Activated B cell treated with CpG ODN at 0.5 μM for 24 hours (primary cell): ENCODE results near the gene OLFML2B. TPM values are rescaled to one million over a fixed set of nuclear protein-coding genes. Genes with fewer than 3 reads are reported as not detected.
A peak's percentile ranks its signal among the peaks of the same experiment; 100 is the strongest.

ENCODE experiments used
- ATAC-seq: fragments of 200-7000 bp; cut with Tn5 transposase; one replicate; pipeline ENCODE4 v1.10.0; 2021; ENCODE audit warnings: low read depth, mild to moderate bottlenecking, moderate library complexity
- CTCF ChIA-PET: fragments of 350-600 bp; sonication (Branson Sonifier 250); formaldehyde crosslinking; loops from one replicate; lab custom pipeline; 2021; ENCODE audit warnings: antibody characterized with exemption; lab: Charles Lee
- POLR2A ChIA-PET: fragments of 350-600 bp; sonication (Branson Sonifier 250); formaldehyde crosslinking; loops from one replicate; lab custom pipeline; 2021; ENCODE audit warnings: antibody characterized with exemption; lab: Charles Lee
- DNase-seq: peaks from one replicate; pipeline ENCODE4 v3.0.0; 2022
- H3K27ac Mint-ChIP-seq: one replicate; pipeline ENCODE4 v1.8.0; 2020; ENCODE audit warnings: mixed read lengths
- H3K27me3 Mint-ChIP-seq: one replicate; pipeline ENCODE4 v1.8.0; 2021; ENCODE audit warnings: mixed read lengths
- H3K36me3 Mint-ChIP-seq: one replicate; pipeline ENCODE4 v1.8.0; 2021; ENCODE audit warnings: low read depth, mixed read lengths
- H3K4me1 Mint-ChIP-seq: one replicate; pipeline ENCODE4 v1.8.0; 2021; ENCODE audit warnings: mixed read lengths
- H3K4me3 Mint-ChIP-seq: one replicate; pipeline ENCODE4 v1.8.0; 2020; ENCODE audit warnings: mild to moderate bottlenecking, mixed read lengths
- H3K9me3 Mint-ChIP-seq: one replicate; pipeline ENCODE4 v1.8.0; 2020; ENCODE audit warnings: mixed read lengths
- CTCF ChIP-seq: fragments of 200-600 bp; IDR thresholded peaks from one replicate; pipeline ENCODE4 v1.8.0; 2022; ENCODE audit warnings: antibody characterized with exemption, mild to moderate bottlenecking
- intact Hi-C: fragments of 100-400 bp; cut with micrococcal nuclease; formaldehyde crosslinking; loops from one replicate; pipeline ENCODE4 v1.15.1; 2024
- total RNA-seq: library from RNA; stranded (reverse); gene quantifications from 2 replicates; pipeline ENCODE4 v1.2.3, GENCODE V29; 2022

OLFML2B gene
- total RNA-seq, 1 donor from 2014 or later, result not detected

- H3K36me3 Mint-ChIP-seq, result no peaks in the 10 kb centered on the region
- ATAC-seq (no peak), DNase-seq (no peak)
- peaks cover 4% of the 10 kb centered on the region for H3K4me1 Mint-ChIP-seq
- H3K27me3 Mint-ChIP-seq, result peaks cover 41% of the 10 kb centered on the region
- ChIA-PET CTCF (no interaction called here), POLR2A (no interaction called here)
- TF ChIP-seq CTCF, result no peak
- no peaks in the 10 kb centered on the region for H3K9me3 Mint-ChIP-seq
- intact Hi-C loops, result no loop called here
- no peak overlapping the region for H3K4me3 Mint-ChIP-seq
- H3K27ac Mint-ChIP-seq, result no peak overlapping the region
Observed at GRCh38 chr1:162029157-162029556, 5.5 kb upstream of the OLFML2B start.

- Mint-ChIP-seq H3K4me1 (peaks cover 7% of the 10 kb centered on the region), H3K27me3 (peaks cover 40% of the 10 kb centered on the region), H3K27ac (no peak overlapping the region), H3K4me3 (no peak overlapping the region), H3K9me3 (no peaks in the 10 kb centered on the region), H3K36me3 (no peaks in the 10 kb centered on the region)
- no peak for TF ChIP-seq CTCF
- intact Hi-C loops, result no loop called here
- DNase-seq (no peak), ATAC-seq (peak; percentile 31)
- ChIA-PET POLR2A (no interaction called here), CTCF (no interaction called here)
Observed at GRCh38 chr1:162028726-162029125, 5.1 kb upstream of the OLFML2B start.

GRCh38 chr1:162026881-162027280, 3.2 kb upstream of the OLFML2B start:
- Mint-ChIP-seq H3K9me3 (no peaks in the 10 kb centered on the region), H3K4me3 (no peak overlapping the region), H3K27me3 (peaks cover 39% of the 10 kb centered on the region), H3K36me3 (no peaks in the 10 kb centered on the region), H3K4me1 (peaks cover 16% of the 10 kb centered on the region), H3K27ac (no peak overlapping the region)
- CTCF ChIA-PET, result no interaction called here
- DNase-seq (no peak), ATAC-seq (no peak)
- intact Hi-C loops, result no loop called here
- no peak for TF ChIP-seq CTCF
- POLR2A ChIA-PET, result no interaction called here

DNA sequence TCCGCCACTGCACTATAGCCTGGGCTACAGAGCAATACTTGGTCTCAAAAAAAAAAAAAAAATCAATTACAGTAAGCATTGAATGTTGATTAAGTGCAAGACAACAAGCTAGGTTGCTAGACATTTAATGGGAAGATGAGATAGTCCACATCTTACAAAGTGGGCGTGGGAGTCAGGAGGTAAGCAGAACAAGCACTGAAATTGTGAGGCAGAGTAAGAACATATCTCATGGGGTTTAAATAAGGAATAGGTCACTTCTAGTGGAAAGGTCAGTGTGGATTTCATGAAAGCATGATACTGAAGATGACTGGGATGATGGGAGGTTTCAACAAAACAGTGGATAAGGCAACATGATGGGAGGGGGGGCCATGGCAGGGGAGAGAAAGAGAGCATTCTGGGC, 1.9 kb upstream of the OLFML2B start:
- ATAC-seq (no peak), DNase-seq (no peak)
- H3K9me3 Mint-ChIP-seq, result no peaks in the 10 kb centered on the region
- peaks cover 16% of the 10 kb centered on the region for H3K4me1 Mint-ChIP-seq
- no peak for TF ChIP-seq CTCF
- ChIA-PET CTCF (no interaction called here), POLR2A (no interaction called here)
- intact Hi-C loops, result no loop called here
- H3K27me3 Mint-ChIP-seq, result peaks cover 43% of the 10 kb centered on the region
- H3K36me3 Mint-ChIP-seq, result no peaks in the 10 kb centered on the region
- H3K4me3 Mint-ChIP-seq, result no peak overlapping the region
- H3K27ac Mint-ChIP-seq, result no peak overlapping the region

DNA sequence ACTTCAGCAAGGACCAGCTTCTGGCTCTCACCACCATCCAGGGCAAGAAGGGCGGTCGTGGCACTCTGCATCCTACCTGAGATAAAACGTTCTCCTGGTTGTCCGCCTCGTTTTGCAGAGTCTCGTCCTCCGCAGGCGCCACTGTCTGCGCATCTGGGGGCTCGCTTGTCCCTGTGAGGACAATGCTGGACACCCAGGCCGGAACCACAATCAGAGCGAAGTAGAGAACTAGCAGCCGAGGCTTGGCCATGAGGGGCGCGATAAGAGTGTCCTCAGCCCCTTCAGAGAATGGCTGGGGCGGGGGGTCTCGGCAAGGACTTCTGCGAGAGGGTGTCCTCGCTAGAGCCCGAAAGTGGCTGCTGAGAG, 505 bp downstream of the OLFML2B start:
- H3K9me3 Mint-ChIP-seq, result no peaks in the 10 kb centered on the region
- CTCF ChIA-PET, result no interaction called here
- peaks cover 16% of the 10 kb centered on the region for H3K4me1 Mint-ChIP-seq
- no peaks in the 10 kb centered on the region for H3K36me3 Mint-ChIP-seq
- no peak overlapping the region for H3K27ac Mint-ChIP-seq
- peaks cover 43% of the 10 kb centered on the region for H3K27me3 Mint-ChIP-seq
- DNase-seq (no peak), ATAC-seq (no peak)
- POLR2A ChIA-PET, result no interaction called here
- peak overlapping the region; percentile 77 for H3K4me3 Mint-ChIP-seq
- intact Hi-C loops, result no loop called here
- no peak for TF ChIP-seq CTCF
